Subcutaneous abdominal adipose tissue (tissue), 5 donors: ENCODE results near the gene CSRNP2.

Experiments
- H3K27ac ChIP-seq: one replicate; pipeline ENCODE4 v1.7.0; 2013; ENCODE audit warnings: low read depth, mild to moderate bottlenecking, inconsistent platforms, low read length, moderate library complexity
- H3K27me3 ChIP-seq, 5 donors: one replicate each; pipeline ENCODE4 v1.7.0; 2013; ENCODE audit warnings: low read length in 5 of 5, inconsistent platforms in 1 of 5; ENCODE audit not compliant: control insufficient read depth in 5 of 5, insufficient read depth in 4 of 5
- H3K36me3 ChIP-seq, 5 donors: one replicate each; pipeline ENCODE4 v1.7.0; 2013; ENCODE audit warnings: low read length in 5 of 5; ENCODE audit not compliant: control insufficient read depth in 5 of 5, insufficient read depth in 5 of 5
- H3K4me1 ChIP-seq, 5 donors: one replicate each; pipeline ENCODE4 v1.7.0; 2013; ENCODE audit warnings: low read length in 5 of 5, mild to moderate bottlenecking in 3 of 5, moderate library complexity in 1 of 5; ENCODE audit not compliant: control insufficient read depth in 5 of 5, insufficient read depth in 5 of 5
- H3K4me3 ChIP-seq, 5 donors: one replicate each; pipeline ENCODE4 v1.7.0; 2013; ENCODE audit warnings: low read length in 5 of 5, low read depth in 1 of 5
- H3K9ac ChIP-seq, 5 donors: one replicate each; pipeline ENCODE4 v1.7.0; 2013; ENCODE audit warnings: low read length in 5 of 5, mild to moderate bottlenecking in 4 of 5, moderate library complexity in 3 of 5
- H3K9me3 ChIP-seq, 5 donors: one replicate each; pipeline ENCODE4 v1.7.0; 2013; ENCODE audit warnings: low read length in 5 of 5; ENCODE audit not compliant: control insufficient read depth in 5 of 5
- donor health status: healthy.
- donor health status: healthy.
- donor health status: healthy.
- donor health status: healthy.
- donor health status: healthy.

The CSRNP2 gene

GRCh38 chr12:51065530-51065929 is 17.9 kb downstream of the CSRNP2 start:
- Histone ChIP-seq H3K36me3 (peaks cover 18 to 82% (median 69%) of the 10 kb centered on the region in 5 donors), H3K9ac (no peak overlapping the region), H3K9me3 (no peaks in the 10 kb centered on the region), H3K4me3 (no peak overlapping the region), H3K27ac (no peak overlapping the region), H3K4me1 (peaks cover 0 to 11% (median 4%) of the 10 kb centered on the region in 5 donors), H3K27me3 (no peaks in the 10 kb centered on the region)

DNA sequence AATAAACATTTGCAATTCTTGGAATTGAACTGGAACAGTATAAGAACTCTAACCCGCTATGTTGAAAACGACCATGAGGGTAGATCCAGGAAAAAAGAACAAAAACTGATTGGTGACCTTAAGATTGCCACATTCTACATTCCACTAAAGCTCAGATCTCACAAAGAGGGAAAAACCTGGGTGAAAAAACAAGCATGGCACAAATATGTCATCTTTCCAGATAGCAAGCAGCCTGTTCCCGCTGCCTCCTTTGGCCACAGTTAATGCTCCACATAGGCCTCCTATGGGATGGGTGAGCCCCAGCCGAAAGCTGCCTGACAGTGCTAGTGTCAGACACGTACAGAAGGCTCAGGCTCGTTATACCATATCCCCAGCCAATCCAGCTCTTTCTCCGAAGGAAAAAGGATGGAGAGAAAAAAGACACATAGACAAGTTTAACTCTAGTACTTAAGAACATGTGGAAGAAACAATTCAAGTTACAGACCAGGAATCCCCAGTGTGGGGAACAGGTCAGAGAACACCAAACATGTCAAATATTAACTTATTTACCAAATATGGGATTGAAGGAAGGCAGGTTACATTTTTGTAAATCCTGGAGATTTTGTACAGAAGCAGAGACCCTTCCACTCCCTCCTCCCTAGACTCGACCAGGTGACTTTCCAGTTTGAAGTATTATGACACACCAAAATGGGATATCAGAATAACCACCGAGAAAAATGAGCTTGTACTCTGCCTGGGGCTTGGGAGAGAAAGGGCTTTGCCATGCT is 20.6 kb downstream of the CSRNP2 start:
- peaks cover 0 to 9% (median 0%) of the 10 kb centered on the region in 5 donors for H3K4me1 ChIP-seq
- H3K4me3 ChIP-seq: no peak overlapping the region
- peak overlapping the region; percentile 6 for H3K27ac ChIP-seq
- H3K36me3 ChIP-seq: peaks cover 22 to 96% (median 80%) of the 10 kb centered on the region in 5 donors
- no peaks in the 10 kb centered on the region for H3K9me3 ChIP-seq
- H3K27me3 ChIP-seq: no peaks in the 10 kb centered on the region
- H3K9ac ChIP-seq: no peak overlapping the region

DNA sequence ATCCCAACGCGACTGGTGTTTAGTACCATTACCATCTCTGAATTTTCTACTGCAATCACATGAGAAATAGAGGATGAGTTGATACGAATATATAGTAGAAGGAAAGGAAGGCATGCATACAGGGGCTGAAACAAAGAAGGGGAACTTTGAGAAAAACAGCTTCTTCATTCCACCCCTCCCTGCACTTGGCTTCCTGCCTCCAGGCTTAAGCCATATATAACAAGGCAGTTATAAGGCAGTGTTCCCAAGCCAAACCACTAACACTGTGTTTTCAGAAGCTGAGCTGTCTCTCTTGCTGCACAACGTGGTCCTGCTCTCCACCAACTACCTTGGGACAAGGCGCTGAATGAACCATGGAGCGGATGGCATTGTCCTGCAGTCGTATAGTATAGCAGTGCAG is 24.3 kb downstream of the CSRNP2 start:
- H3K27me3 ChIP-seq: no peaks in the 10 kb centered on the region
- H3K4me3 ChIP-seq: no peak overlapping the region
- H3K9ac ChIP-seq: peak overlapping the region in 1 of 5 donors; percentile 10
- H3K27ac ChIP-seq: no peak overlapping the region
- H3K36me3 ChIP-seq: peaks cover 24 to 91% (median 70%) of the 10 kb centered on the region in 5 donors
- H3K4me1 ChIP-seq: peaks cover 0 to 9% (median 0%) of the 10 kb centered on the region in 5 donors
- no peaks in the 10 kb centered on the region for H3K9me3 ChIP-seq

DNA sequence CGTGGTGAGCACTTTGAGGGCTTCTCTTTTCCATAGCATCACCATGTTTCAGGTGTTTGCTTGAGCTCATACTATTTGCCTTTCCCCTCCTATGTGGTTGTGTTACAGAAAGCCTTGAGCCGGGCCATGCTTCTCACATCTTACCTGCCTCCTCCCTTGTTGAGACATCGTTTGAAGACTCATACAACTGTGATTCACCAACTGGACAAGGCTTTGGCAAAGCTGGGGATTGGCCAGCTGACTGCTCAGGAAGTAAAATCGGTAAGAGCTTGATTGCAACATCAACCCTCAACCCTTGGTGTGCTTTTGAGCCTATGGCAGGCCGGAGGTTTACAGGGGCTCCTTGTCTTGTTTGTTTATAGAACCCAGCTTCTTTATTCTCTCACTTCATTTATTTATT is 27.2 kb downstream of the CSRNP2 start:
- Histone ChIP-seq H3K9ac (no peak overlapping the region), H3K9me3 (no peaks in the 10 kb centered on the region), H3K36me3 (peaks cover 22 to 86% (median 68%) of the 10 kb centered on the region in 5 donors), H3K4me1 (peaks cover 0 to 5% (median 0%) of the 10 kb centered on the region in 5 donors), H3K27ac (no peak overlapping the region), H3K4me3 (no peak overlapping the region), H3K27me3 (no peaks in the 10 kb centered on the region)

GRCh38 chr12:51055060-51055459 is 28.3 kb downstream of the CSRNP2 start:
- Histone ChIP-seq H3K9ac (no peak overlapping the region), H3K4me3 (no peak overlapping the region), H3K36me3 (peaks cover 21 to 81% (median 63%) of the 10 kb centered on the region in 5 donors), H3K27ac (no peak overlapping the region), H3K27me3 (no peaks in the 10 kb centered on the region), H3K4me1 (peaks cover 0 to 5% (median 0%) of the 10 kb centered on the region in 5 donors), H3K9me3 (no peaks in the 10 kb centered on the region)

GRCh38 chr12:51051787-51052186 is 31.6 kb downstream of the CSRNP2 start:
- no peak overlapping the region for H3K27ac ChIP-seq
- H3K4me3 ChIP-seq: no peak overlapping the region
- peaks cover 17 to 54% (median 40%) of the 10 kb centered on the region in 5 donors for H3K36me3 ChIP-seq
- no peaks in the 10 kb centered on the region for H3K9me3 ChIP-seq
- no peak overlapping the region for H3K9ac ChIP-seq
- no peaks in the 10 kb centered on the region for H3K27me3 ChIP-seq
- peaks cover 7 to 24% (median 22%) of the 10 kb centered on the region in 5 donors for H3K4me1 ChIP-seq

DNA sequence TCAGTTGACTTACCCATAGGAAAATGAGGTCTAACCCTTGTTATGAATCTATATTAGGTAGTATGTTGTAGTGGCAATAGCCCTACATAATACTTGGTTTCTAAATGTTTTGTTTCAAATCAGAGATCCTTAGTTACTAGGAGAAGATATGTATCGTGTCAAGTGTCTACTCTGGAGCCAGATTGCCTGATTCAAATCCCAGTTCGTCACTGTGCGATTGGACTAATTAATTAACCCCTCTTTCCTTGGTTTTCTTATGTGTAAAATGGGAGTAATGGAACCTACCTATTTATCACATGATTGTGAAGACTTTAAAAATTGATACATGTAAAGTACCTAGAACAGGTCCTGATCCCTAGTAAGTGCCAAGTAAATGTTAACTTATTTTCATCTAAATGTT is 33.9 kb downstream of the CSRNP2 start:
- Histone ChIP-seq H3K9ac (peak overlapping the region in 3 of 5 donors; percentile 12 to 89 (median 83)), H3K27me3 (no peaks in the 10 kb centered on the region), H3K27ac (peak overlapping the region; percentile 95), H3K4me3 (peak overlapping the region in 4 of 5 donors; percentile 25 to 94 (median 86)), H3K4me1 (peaks cover 7 to 24% (median 22%) of the 10 kb centered on the region in 5 donors), H3K36me3 (peaks cover 8 to 32% (median 22%) of the 10 kb centered on the region in 5 donors), H3K9me3 (no peaks in the 10 kb centered on the region)

- Histone ChIP-seq H3K36me3 (peaks cover 6 to 24% (median 14%) of the 10 kb centered on the region in 5 donors), H3K27me3 (no peaks in the 10 kb centered on the region), H3K9me3 (no peaks in the 10 kb centered on the region), H3K27ac (peak overlapping the region; percentile 95), H3K4me3 (peak overlapping the region; percentile 67 to 94 (median 88)), H3K9ac (peak overlapping the region; percentile 57 to 97 (median 88)), H3K4me1 (peaks cover 7 to 24% (median 22%) of the 10 kb centered on the region in 5 donors)
Measured at GRCh38 chr12:51048661-51049251, 34.6 kb downstream of the CSRNP2 start.

DNA sequence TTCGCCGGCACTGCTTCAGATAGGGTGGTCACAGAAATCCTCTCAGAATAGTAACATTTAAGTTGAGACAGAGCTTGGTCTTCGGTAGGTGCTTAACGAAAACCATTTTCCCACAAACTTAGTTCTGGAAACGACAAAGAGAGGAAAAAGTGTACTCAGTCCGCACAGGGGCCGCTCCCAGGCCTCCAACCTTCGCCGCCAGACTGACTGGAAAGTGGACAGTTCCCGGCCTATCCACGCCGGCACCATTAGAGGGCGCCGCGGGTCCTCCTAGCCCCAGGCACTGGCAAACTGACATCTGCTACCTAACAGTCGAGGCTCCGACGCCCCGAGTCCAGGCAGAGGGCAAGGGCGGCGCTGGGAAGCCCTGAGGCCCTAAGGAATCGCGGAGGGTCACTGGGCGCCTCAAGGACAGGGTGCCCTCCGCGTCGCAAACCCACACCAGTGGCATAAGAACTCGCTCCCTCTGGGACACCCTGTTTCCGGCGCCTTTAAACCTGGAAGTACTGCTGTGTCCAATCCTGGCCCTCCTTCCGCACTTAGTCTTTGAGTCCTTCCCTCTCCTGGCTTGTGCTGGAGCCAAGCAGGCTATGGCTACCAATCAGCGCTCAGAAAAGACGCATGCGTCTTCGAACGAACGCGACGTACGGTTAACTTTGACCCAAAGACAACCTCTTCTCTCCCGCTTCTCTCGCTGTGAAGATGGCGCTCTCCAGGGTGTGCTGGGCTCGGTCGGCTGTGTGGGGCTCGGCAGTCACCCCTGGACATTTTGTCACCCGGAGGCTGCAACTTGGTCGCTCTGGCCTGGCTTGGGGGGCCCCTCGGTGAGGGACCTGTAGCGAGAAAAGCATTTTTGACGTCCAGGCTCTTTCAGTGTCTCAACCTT is 35.5 kb downstream of the CSRNP2 start, which contains the start of gene LETMD1:
LETMD1 (plus strand) TSS at position 673 of the 886 bp plus-strand sequence; CDS start at position 703, 30 bp downstream.
- Histone ChIP-seq H3K9ac (peak within 1 kb of the TSS; percentile 75 to 97 (median 89)), H3K36me3 (peaks cover 0 to 15% (median 6%) of the 10 kb centered on the region in 5 donors), H3K4me3 (peak within 1 kb of the TSS; percentile 67 to 94 (median 88)), H3K27ac (peak within 1 kb of the TSS; percentile 95), H3K9me3 (no peaks in the 10 kb centered on the region), H3K27me3 (no peaks in the 10 kb centered on the region), H3K4me1 (peaks cover 7 to 24% (median 22%) of the 10 kb centered on the region in 5 donors)
